Activated CD4-positive, CD25-positive, alpha-beta regulatory T cell treated with anti-CD3 and anti-CD28 coated beads, Interleukin-2, amount 50 U/mL, for 72 hours (primary cell): ENCODE data around the gene PLA2G1B.

Source experiments
- DNase-seq: peaks from one replicate; pipeline ENCODE4 v3.0.0; 2021

PLA2G1B gene

GRCh38 chr12:120327593-120327992 lies at the start of gene PLA2G1B:
TSS of gene PLA2G1B (minus strand) at chr12:120327779. CDS start at chr12:120327753, 26 bp downstream.
- no peak for DNase-seq

GRCh38 chr12:120376934-120377572 lies 49.5 kb upstream of the PLA2G1B start:
- no peak for DNase-seq

DNA sequence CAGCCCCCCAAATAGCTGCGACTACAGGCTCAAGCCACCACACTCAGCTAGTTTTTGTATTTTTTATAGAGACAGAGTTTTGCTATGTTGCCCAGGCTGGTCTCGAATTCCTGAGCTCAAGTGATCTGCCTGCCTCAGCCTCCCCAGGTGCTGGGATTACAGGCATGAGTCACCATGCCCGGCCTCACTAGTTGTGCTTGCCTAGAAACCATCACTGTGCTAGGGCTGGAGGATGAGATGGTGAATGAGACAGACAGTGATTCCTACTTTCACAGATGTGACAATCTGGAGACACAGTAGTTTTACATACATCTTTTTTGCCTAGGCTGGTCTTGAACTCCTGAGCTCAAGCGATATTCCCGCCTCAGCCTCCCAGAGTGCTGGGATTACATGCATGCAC lies 48.8 kb upstream of the PLA2G1B start:
- no peak for DNase-seq

DNA sequence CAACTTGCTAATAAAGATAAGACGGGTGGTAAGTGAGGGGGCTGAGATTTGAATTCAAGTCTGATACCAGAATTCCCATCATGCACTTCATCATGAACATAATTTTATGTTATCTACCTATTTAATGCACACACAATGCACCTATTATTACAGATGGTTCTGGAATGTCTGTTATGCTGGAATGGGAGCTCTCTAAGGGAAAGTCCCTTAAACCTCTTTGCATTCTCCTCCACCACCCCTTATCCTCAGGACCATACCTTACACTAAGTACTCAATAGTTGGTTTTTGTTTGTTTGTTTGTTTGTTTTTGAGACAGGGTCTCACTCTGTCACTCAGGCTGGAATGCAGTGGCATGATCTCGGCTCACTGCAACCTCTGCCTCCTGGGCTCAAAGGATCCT lies 48.4 kb upstream of the PLA2G1B start:
- DNase-seq, result no peak

- no peak for DNase-seq
Observed at GRCh38 chr12:120373683-120374082, 46.1 kb upstream of the PLA2G1B start.

GRCh38 chr12:120370343-120371243 lies 43.0 kb upstream of the PLA2G1B start:
- DNase-seq, result no peak

- DNase-seq, result no peak
Observed at GRCh38 chr12:120369603-120370342, 42.2 kb upstream of the PLA2G1B start.

- DNase-seq, result no peak
Observed at GRCh38 chr12:120368789-120369602, 41.4 kb upstream of the PLA2G1B start, which contains the start of gene MSI1. TSS of gene MSI1 (minus strand) at chr12:120369164. CDS start at chr12:120369091, 73 bp downstream.

DNA sequence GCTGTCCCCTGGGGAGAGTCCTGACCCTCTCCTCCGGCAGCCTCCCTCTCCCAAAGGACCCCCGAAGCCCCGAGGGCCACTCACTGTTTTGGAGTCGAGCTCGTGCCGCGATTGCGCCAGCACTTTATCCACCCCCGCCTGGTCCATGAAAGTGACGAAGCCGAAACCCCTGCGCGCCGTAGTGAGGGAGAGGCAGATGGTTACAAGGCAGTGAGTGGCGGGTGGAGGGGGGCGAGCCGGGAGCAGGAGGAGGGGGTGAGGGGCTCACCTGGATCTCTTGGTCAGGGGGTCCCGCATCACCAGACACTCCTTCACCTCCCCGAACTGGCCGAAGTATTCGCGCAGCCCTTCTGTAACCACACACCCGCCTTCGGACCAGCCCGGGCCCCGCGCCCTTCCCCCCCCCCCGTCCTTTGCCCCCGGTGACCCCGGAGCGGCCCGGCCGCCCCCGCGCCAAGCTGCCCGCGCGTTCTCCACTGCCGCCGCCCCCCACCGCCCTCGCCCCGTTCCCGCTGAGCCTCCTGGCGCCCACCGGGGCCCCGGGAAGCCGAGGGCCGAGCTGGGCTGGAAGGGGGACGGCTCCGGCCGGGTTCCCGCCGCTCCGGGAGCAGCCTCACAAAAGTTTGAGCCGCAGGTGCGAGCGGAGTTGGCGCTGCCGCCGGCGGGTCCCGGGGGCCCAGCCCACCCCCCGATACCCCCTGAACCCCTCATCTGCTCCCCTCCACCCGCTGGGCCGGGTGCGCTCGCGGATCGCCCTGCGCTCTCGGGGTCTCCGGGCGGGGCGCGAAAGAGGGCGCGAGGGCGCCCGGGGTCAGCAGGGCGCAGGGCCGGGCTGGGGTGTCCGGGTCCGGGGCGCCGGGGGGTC lies 40.6 kb upstream of the PLA2G1B start:
- DNase-seq, result no peak

- DNase-seq, result no peak
Observed at GRCh38 chr12:120367233-120367923, 39.8 kb upstream of the PLA2G1B start.

DNA sequence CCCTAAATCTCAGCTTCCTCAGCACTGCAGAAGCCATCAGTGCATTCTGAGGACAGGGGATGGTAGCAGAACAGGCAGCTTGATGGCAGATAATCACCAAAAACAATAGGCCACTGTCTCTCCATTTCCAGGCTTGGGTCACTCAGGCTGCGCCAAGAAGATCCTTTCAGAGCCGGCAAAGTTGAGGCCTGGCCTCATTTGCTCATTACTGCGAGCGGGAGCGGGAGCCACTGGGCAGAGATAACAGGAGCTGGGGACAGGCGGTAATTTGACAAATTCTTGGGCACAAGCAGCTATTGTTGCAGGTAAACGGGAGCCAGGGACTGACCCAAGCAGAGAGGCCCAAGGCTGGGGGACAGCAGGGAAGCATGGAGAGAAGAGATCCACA lies 39.3 kb upstream of the PLA2G1B start:
- DNase-seq, result no peak

DNA sequence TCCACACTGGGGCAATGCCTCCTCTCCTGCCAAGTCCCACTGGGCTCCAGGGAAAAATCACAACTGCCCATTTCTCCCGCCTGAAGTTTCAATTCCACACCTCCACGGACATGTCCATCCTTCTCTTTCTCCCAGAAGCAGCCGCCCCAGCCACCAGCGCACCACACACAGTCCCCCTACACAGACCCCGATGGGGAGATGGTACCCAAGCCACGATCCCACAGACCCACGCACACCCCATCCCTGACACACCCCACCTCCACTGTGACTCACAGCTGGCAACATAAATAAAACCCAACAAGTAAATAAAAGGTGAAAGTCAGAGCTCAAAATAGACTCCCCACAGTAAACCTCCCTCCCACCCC lies 38.7 kb upstream of the PLA2G1B start:
- DNase-seq, result no peak

GRCh38 chr12:120365675-120366340 lies 38.2 kb upstream of the PLA2G1B start:
- no peak for DNase-seq

GRCh38 chr12:120364487-120364886 lies 36.9 kb upstream of the PLA2G1B start:
- DNase-seq, result no peak

GRCh38 chr12:120363274-120363855 lies 35.8 kb upstream of the PLA2G1B start:
- no peak for DNase-seq

DNA sequence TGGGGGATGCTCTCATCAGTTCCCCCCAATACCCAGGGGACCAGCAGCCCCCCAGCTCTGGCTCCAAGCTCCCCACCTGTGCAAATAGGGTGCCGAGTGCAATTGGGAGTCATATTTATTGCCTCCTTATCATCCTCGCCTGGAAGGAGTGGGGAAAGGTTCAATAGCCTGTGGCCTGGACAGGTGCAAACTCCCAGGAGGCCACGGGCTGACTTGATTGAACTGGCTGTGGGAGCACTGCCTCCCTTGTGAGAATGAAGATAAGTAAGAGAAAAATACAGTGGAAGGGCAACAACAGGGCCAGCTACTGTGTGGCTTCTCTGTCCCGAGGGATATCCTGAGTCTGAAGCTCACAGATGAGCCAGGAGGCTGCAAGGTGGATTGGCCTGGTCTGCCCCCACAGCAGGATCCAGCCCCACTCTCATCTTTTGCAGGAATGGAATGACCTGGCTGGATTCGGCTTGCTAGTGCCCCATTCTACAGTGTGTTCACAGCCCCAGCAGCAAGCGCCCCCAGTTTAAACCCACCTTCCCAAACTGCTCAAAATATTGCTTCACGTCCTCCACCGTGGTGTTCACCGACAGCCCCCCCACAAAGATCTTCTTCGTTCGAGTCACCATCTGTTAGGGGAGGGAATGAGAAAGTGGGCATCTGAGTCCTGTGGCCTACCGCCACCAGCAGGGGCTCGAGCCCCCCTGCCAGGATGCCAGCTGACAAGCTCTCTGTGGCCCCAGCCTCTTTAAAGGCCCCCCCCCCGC lies 35.1 kb upstream of the PLA2G1B start:
- no peak for DNase-seq

GRCh38 chr12:120361506-120362208 lies 34.1 kb upstream of the PLA2G1B start:
- DNase-seq, result no peak

DNA sequence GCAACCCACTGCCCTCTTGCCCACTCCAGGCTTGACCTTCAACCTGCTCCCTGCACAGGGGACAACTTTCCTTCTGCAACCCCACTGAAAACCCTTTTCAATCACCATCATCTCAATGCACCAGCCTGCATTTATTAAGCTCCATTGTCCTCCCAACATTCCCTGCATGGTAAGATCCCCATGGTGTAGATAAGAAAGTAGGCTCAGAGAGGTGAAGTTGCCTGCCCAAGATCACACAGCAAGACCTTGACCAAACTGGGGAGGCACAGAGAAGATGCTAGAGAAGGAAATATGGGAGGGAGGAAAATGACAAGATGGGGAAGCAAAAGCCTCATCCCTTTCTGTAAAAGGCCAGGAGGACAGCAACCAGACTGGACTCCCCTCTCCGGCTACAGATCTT lies 31.5 kb upstream of the PLA2G1B start:
- DNase-seq, result no peak
